Measurements from ENCODE around the gene RNASE9.

GRCh38 chr14:20569066-20569465 lies 8.2 kb upstream of the RNASE9 start:
- TF ChIP-seq POLR2A (IDR thresholded peaks at IDR 0.05) (no peak), CTCF (IDR thresholded peaks at IDR 0.05 in 4 of 5, conservative IDR thresholded peaks at IDR 0.05 in 1 of 5) (no peak)
